OCI-LY3 (cell line): ENCODE results near the gene ROBO2.

ENCODE experiments used
- EZH2phosphoT487 ChIP-seq: fragments of 200-600 bp; shearing (Covaris generic); IDR thresholded peaks from 2 replicates; pipeline ENCODE4 v1.6.1; 2018; ENCODE audit warnings: antibody characterized with exemption, mixed run types, low read depth
- TF ChIP-seq, protein P1 (sequence below): fragments of 200-600, 300-600 bp; sonication (generic); IDR thresholded peaks from 2 replicates; pipeline ENCODE4 v1.5.1; 2014; ENCODE audit warnings: antibody characterized with exemption, low read length, low read depth

DNA sequence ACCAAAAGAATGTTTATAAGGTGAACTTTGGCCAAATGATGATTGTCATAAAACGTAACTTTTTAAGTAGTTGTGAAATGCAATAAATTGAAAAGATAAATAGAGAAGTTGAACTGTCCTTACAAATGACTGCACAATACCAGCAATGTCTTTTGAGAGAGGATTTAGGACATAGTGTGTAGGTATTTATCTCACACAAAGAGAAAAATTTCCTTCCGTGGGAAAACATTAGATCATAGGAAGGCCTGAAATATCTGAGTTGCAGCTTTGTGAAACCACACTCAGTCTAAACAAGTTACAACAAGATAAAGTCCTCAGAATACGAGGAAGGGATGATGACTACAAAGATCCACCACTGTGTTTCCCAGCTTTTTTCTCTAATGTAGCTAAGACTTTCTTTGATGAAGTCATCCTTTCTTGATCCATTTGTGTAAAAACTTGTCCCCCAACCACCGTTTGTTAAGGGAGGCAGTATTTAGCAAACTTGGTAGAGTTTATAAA is 16.0 kb downstream of the ROBO2 start:
- TF ChIP-seq, protein P1, sequence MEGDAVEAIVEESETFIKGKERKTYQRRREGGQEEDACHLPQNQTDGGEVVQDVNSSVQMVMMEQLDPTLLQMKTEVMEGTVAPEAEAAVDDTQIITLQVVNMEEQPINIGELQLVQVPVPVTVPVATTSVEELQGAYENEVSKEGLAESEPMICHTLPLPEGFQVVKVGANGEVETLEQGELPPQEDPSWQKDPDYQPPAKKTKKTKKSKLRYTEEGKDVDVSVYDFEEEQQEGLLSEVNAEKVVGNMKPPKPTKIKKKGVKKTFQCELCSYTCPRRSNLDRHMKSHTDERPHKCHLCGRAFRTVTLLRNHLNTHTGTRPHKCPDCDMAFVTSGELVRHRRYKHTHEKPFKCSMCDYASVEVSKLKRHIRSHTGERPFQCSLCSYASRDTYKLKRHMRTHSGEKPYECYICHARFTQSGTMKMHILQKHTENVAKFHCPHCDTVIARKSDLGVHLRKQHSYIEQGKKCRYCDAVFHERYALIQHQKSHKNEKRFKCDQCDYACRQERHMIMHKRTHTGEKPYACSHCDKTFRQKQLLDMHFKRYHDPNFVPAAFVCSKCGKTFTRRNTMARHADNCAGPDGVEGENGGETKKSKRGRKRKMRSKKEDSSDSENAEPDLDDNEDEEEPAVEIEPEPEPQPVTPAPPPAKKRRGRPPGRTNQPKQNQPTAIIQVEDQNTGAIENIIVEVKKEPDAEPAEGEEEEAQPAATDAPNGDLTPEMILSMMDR = no peak
- TF ChIP-seq EZH2phosphoT487 = no peak
